ENCODE measurements around the gene RALA. TPM values are rescaled to one million over a fixed set of nuclear protein-coding genes. Genes with fewer than 3 reads are reported as not detected.

Gene RALA
- total RNA-seq, 1 experiment from 2014 or later, result 41.7 TPM

GRCh38 chr7:39647816-39648215 lies 24.4 kb downstream of the RALA start:
- Mint-ChIP-seq H3K27me3 (ENCODE audit: insufficient read depth, unreplicated experiment) (no peaks in the 10 kb centered on the region), H3K36me3 (ENCODE audit: insufficient read depth, unreplicated experiment) (peaks cover 5% of the 10 kb centered on the region), H3K27ac (ENCODE audit: unreplicated experiment) (no peak overlapping the region), H3K4me1 (ENCODE audit: low read depth, unreplicated experiment) (peaks cover under 1% of the 10 kb centered on the region), H3K4me3 (ENCODE audit: unreplicated experiment) (no peak overlapping the region), H3K9me3 (ENCODE audit: unreplicated experiment) (no peaks in the 10 kb centered on the region)
- DNase-seq, result no peak
- no TSS peak for BruUV-seq (replicated peaks)
- H3K36me3 ChIP-seq (ENCODE audit: control insufficient read depth, insufficient read depth, low read length), result no peaks in the 10 kb centered on the region
- H3K27me3 ChIP-seq (replicated peaks; ENCODE audit: control insufficient read depth, insufficient read depth, low read length), result no peaks in the 10 kb centered on the region
- no peaks in the 10 kb centered on the region for H3K9me3 ChIP-seq
- H3K4me3 ChIP-seq (ENCODE audit: low read depth, low read length), result no peak overlapping the region
- intact Hi-C loops (cut with micrococcal nuclease; ENCODE audit: unreplicated experiment), result no loop called here
- H3K4me1 ChIP-seq, result no peaks in the 10 kb centered on the region
- POLR2A ChIA-PET, result no interaction called here
- CTCF ChIA-PET, result no interaction called here
- TF ChIP-seq, protein P1, sequence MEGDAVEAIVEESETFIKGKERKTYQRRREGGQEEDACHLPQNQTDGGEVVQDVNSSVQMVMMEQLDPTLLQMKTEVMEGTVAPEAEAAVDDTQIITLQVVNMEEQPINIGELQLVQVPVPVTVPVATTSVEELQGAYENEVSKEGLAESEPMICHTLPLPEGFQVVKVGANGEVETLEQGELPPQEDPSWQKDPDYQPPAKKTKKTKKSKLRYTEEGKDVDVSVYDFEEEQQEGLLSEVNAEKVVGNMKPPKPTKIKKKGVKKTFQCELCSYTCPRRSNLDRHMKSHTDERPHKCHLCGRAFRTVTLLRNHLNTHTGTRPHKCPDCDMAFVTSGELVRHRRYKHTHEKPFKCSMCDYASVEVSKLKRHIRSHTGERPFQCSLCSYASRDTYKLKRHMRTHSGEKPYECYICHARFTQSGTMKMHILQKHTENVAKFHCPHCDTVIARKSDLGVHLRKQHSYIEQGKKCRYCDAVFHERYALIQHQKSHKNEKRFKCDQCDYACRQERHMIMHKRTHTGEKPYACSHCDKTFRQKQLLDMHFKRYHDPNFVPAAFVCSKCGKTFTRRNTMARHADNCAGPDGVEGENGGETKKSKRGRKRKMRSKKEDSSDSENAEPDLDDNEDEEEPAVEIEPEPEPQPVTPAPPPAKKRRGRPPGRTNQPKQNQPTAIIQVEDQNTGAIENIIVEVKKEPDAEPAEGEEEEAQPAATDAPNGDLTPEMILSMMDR (IDR thresholded peaks at IDR 0.05; ENCODE audit: insufficient read depth in 1 of 2, low read depth in 1 of 2, low read length in 1 of 2, severe bottlenecking in 1 of 2, unreplicated experiment in 1 of 2), result no peak

GRCh38 chr7:39650676-39651075 lies 27.3 kb downstream of the RALA start:
- TF ChIP-seq, protein P1 (IDR thresholded peaks at IDR 0.05; ENCODE audit: insufficient read depth in 1 of 2, low read depth in 1 of 2, low read length in 1 of 2, severe bottlenecking in 1 of 2, unreplicated experiment in 1 of 2), result no peak
- Histone ChIP-seq H3K4me1 (no peaks in the 10 kb centered on the region), H3K9me3 (peaks cover 8% of the 10 kb centered on the region), H3K27me3 (replicated peaks; ENCODE audit: control insufficient read depth, insufficient read depth, low read length) (no peaks in the 10 kb centered on the region), H3K4me3 (ENCODE audit: low read depth, low read length) (no peak overlapping the region), H3K36me3 (ENCODE audit: control insufficient read depth, insufficient read depth, low read length) (no peaks in the 10 kb centered on the region; the same call in 1 of the 2 replicates)
- Mint-ChIP-seq H3K9me3 (ENCODE audit: unreplicated experiment) (peaks cover 19% of the 10 kb centered on the region), H3K27ac (ENCODE audit: unreplicated experiment) (no peak overlapping the region), H3K27me3 (ENCODE audit: insufficient read depth, unreplicated experiment) (no peaks in the 10 kb centered on the region), H3K36me3 (ENCODE audit: insufficient read depth, unreplicated experiment) (peaks cover 5% of the 10 kb centered on the region), H3K4me3 (ENCODE audit: unreplicated experiment) (no peak overlapping the region), H3K4me1 (ENCODE audit: low read depth, unreplicated experiment) (no peaks in the 10 kb centered on the region)
- intact Hi-C loops (cut with micrococcal nuclease; ENCODE audit: unreplicated experiment), result no loop called here
- ChIA-PET POLR2A (no interaction called here), CTCF (no interaction called here)
- DNase-seq, result no peak
- BruUV-seq (replicated peaks), result no TSS peak

- H3K4me3 Mint-ChIP-seq (ENCODE audit: unreplicated experiment), result no peak overlapping the region
- H3K4me1 ChIP-seq, result no peaks in the 10 kb centered on the region
- H3K27me3 Mint-ChIP-seq (ENCODE audit: insufficient read depth, unreplicated experiment), result no peaks in the 10 kb centered on the region
- H3K9me3 Mint-ChIP-seq (ENCODE audit: unreplicated experiment), result peaks cover 19% of the 10 kb centered on the region
- no peak for DNase-seq
- H3K27ac Mint-ChIP-seq (ENCODE audit: unreplicated experiment), result no peak overlapping the region
- no TSS peak for BruUV-seq (replicated peaks)
- no peaks in the 10 kb centered on the region for H3K27me3 ChIP-seq (replicated peaks; ENCODE audit: control insufficient read depth, insufficient read depth, low read length)
- POLR2A ChIA-PET, result no interaction called here
- intact Hi-C loops (cut with micrococcal nuclease; ENCODE audit: unreplicated experiment), result no loop called here
- CTCF ChIA-PET, result no interaction called here
- no peak overlapping the region for H3K4me3 ChIP-seq (ENCODE audit: low read depth, low read length)
- H3K36me3 ChIP-seq (ENCODE audit: control insufficient read depth, insufficient read depth, low read length), result no peaks in the 10 kb centered on the region; the same call in 1 of the 2 replicates
- TF ChIP-seq, protein P1 (IDR thresholded peaks at IDR 0.05; ENCODE audit: insufficient read depth in 1 of 2, low read depth in 1 of 2, low read length in 1 of 2, severe bottlenecking in 1 of 2, unreplicated experiment in 1 of 2), result no peak
- peaks cover 10% of the 10 kb centered on the region for H3K9me3 ChIP-seq
- H3K36me3 Mint-ChIP-seq (ENCODE audit: insufficient read depth, unreplicated experiment), result peaks cover 5% of the 10 kb centered on the region
- H3K4me1 Mint-ChIP-seq (ENCODE audit: low read depth, unreplicated experiment), result no peaks in the 10 kb centered on the region
Observed at GRCh38 chr7:39651265-39651664, 27.9 kb downstream of the RALA start.

Data from Caco-2 (cell line).